Gastrocnemius medialis (tissue), 4 donors: Measurements from ENCODE around the gene TLR1. TPM values are rescaled to one million over a fixed set of nuclear protein-coding genes. Genes with fewer than 3 reads are reported as not detected.
"Not testable (repeated sequence)": the region's sequence is repeated elsewhere in the genome, so short reads cannot be mapped to it uniquely, and the experiment has no call there.

Source experiments
- ATAC-seq, 2 donors: fragments of 150-250 bp; one replicate each; pipeline ENCODE4 v1.9.1; 2016
- DNase-seq, 2 donors: peaks; one replicate each; pipeline ENCODE4 v3.0.0-alpha.2; 2019
- H3K27ac ChIP-seq, 4 donors: fragments of 200-600 bp; sonication (generic); 1 replicate in 1 of 4; 2 replicates in 3 of 4; pipeline ENCODE4 v1.5.1; 2016 to 2018; ENCODE audit warnings: mild to moderate bottlenecking in 2 of 4, moderate library complexity in 1 of 4
- H3K27me3 ChIP-seq, 3 donors: fragments of 200-600 bp; sonication (generic) in 2 of 3; 1 replicate in 1 of 3; 2 replicates in 2 of 3; pipeline versions ENCODE4 v1.5.1 to v1.6.0; 2016 to 2019; ENCODE audit warnings: mild to moderate bottlenecking in 1 of 3, moderate library complexity in 1 of 3
- H3K36me3 ChIP-seq, 2 donors: fragments of 200-600 bp; sonication (generic) in 1 of 2; one replicate each; pipeline ENCODE4 v1.5.1; 2017 to 2018
- H3K4me1 ChIP-seq, 2 donors: fragments of 200-600 bp; sonication (generic) in 1 of 2; one replicate each; pipeline ENCODE4 v1.5.1; 2016 to 2017; ENCODE audit warnings: mild to moderate bottlenecking in 2 of 2
- H3K4me3 ChIP-seq, 4 donors: fragments of 200-600 bp; sonication (generic) in 3 of 4; 1 replicate in 1 of 4; 2 replicates in 3 of 4; pipeline ENCODE4 v1.5.1; 2016 to 2019; ENCODE audit warnings: mild to moderate bottlenecking in 2 of 4
- H3K9me3 ChIP-seq, 3 donors: fragments of 200-600 bp; sonication (generic) in 2 of 3; 1 replicate in 1 of 3; 2 replicates in 2 of 3; pipeline ENCODE4 v1.5.1; 2016 to 2019
- CTCF ChIP-seq, 5 experiments: fragments of 450-650 bp in 3 of 5; fragments of 200-600 bp in 2 of 5; sonication (generic) in 2 of 5; IDR thresholded peaks in 4 of 5; conservative IDR thresholded peaks in 1 of 5; 1 replicate in 4 of 5; 2 replicates in 1 of 5; pipeline ENCODE4 v1.5.1; 2016 to 2019; ENCODE audit warnings: antibody characterized with exemption in 5 of 5, mild to moderate bottlenecking in 3 of 5, moderate library complexity in 3 of 5
- POLR2A ChIP-seq, 2 donors: fragments of 450-650 bp; IDR thresholded peaks; one replicate each; pipeline ENCODE4 v1.6.1; 2017; ENCODE audit warnings: antibody characterized with exemption in 2 of 2, mild to moderate bottlenecking in 2 of 2, moderate library complexity in 2 of 2
- in situ Hi-C, 4 donors: fragments of 200-750 bp; cut with MboI; loops; one replicate each; pipeline versions ENCODE4 v1.15.0 to v1.8.0; 2017; ENCODE audit warnings: low sequenced_read_pairs in 4 of 4
- intact Hi-C: fragments of 100-400 bp; cut with DNase I; formaldehyde crosslinking; loops from one replicate; pipeline ENCODE4 v1.15.1; 2023; ENCODE audit warnings: low total_unique reads
- total RNA-seq, 4 donors: library from RNA; depleted of rRNA; stranded (reverse); fragments of >200 nt; gene quantifications; one replicate each; pipeline versions ENCODE4 v1.1.0 to v1.2.3, GENCODE V29; 2016

TLR1 gene
- total RNA-seq, 4 donors from 2014 or later: 1.3 to 2.4 (median 1.5) TPM; not detected in 1

- ATAC-seq: peak; percentile 56 to 60
- Histone ChIP-seq H3K4me1 (no peaks in the 10 kb centered on the region), H3K36me3 (no peaks in the 10 kb centered on the region), H3K27ac (no peak within 1 kb of the TSS), H3K9me3 (no peaks in the 10 kb centered on the region), H3K27me3 (no peaks in the 10 kb centered on the region), H3K4me3 (no peak within 1 kb of the TSS)
- no peak for DNase-seq
- intact Hi-C loops: loop anchor here (2.0 kb wide), 2 partner anchors 24 to 720 kb away; no protein-coding TSS in a partner anchor
- in situ Hi-C loops: no loop called here
- TF ChIP-seq CTCF (IDR thresholded peaks at IDR 0.05 in 4 of 5, conservative IDR thresholded peaks at IDR 0.05 in 1 of 5) (peak; percentile 31 to 66 (median 56)), POLR2A (IDR thresholded peaks at IDR 0.05) (no peak)
These were observed 22.0 kb downstream of the TLR1 start, which contains the start of gene TLR10 for GRCh38 chr4:38782452-38783108. TLR10 (minus strand) TSS chr4:38782990; CDS start chr4:38775590, 7,400 bp downstream.

- no peaks in the 10 kb centered on the region for H3K36me3 ChIP-seq
- TF ChIP-seq CTCF (IDR thresholded peaks at IDR 0.05 in 4 of 5, conservative IDR thresholded peaks at IDR 0.05 in 1 of 5) (no peak), POLR2A (IDR thresholded peaks at IDR 0.05) (no peak)
- intact Hi-C loops: loop anchor here (2.0 kb wide), 2 partner anchors 23 to 719 kb away; no protein-coding TSS in a partner anchor
- ATAC-seq: no peak
- no peaks in the 10 kb centered on the region for H3K4me1 ChIP-seq
- H3K27me3 ChIP-seq: no peaks in the 10 kb centered on the region
- no peak overlapping the region for H3K27ac ChIP-seq
- no peak for DNase-seq
- in situ Hi-C loops: no loop called here
- no peak overlapping the region for H3K4me3 ChIP-seq
- H3K9me3 ChIP-seq: no peaks in the 10 kb centered on the region
These were observed 22.7 kb downstream of the TLR1 start for GRCh38 chr4:38781854-38782261.

- no peaks in the 10 kb centered on the region for H3K4me1 ChIP-seq
- ATAC-seq: no peak
- in situ Hi-C loops: no loop called here
- intact Hi-C loops: no loop called here
- no peak overlapping the region for H3K27ac ChIP-seq
- TF ChIP-seq POLR2A (IDR thresholded peaks at IDR 0.05): no peak
- TF ChIP-seq CTCF (IDR thresholded peaks at IDR 0.05 in 4 of 5, conservative IDR thresholded peaks at IDR 0.05 in 1 of 5): no peak
- H3K36me3 ChIP-seq: no peaks in the 10 kb centered on the region
- no peaks in the 10 kb centered on the region for H3K27me3 ChIP-seq
- H3K9me3 ChIP-seq: no peaks in the 10 kb centered on the region
- H3K4me3 ChIP-seq: no peak overlapping the region
- DNase-seq: no peak
These were observed 23.6 kb downstream of the TLR1 start for GRCh38 chr4:38780833-38781484.

- no peaks in the 10 kb centered on the region for H3K27me3 ChIP-seq
These were observed 24.8 kb downstream of the TLR1 start for GRCh38 chr4:38779790-38780189.

GRCh38 chr4:38777925-38778324, 26.7 kb downstream of the TLR1 start:
- intact Hi-C loops, H3K4me1 ChIP-seq, H3K9me3 ChIP-seq, DNase-seq, ATAC-seq, H3K27ac ChIP-seq, H3K36me3 ChIP-seq, H3K27me3 ChIP-seq, H3K4me3 ChIP-seq, in situ Hi-C loops: not testable (repeated sequence)

More at GRCh38 chr4:38779790-38780189, 24.8 kb downstream of the TLR1 start:
- in situ Hi-C loops (no loop called here), intact Hi-C loops (no loop called here)
- Histone ChIP-seq H3K4me1 (no peaks in the 10 kb centered on the region), H3K9me3 (no peaks in the 10 kb centered on the region), H3K36me3 (no peaks in the 10 kb centered on the region), H3K27ac (no peak overlapping the region), H3K4me3 (no peak overlapping the region)
- ATAC-seq (no peak), DNase-seq (no peak)
- TF ChIP-seq POLR2A (IDR thresholded peaks at IDR 0.05) (no peak), CTCF (IDR thresholded peaks at IDR 0.05 in 4 of 5, conservative IDR thresholded peaks at IDR 0.05 in 1 of 5) (no peak)
